Measurements from ENCODE around the gene STK39. TPM values are rescaled to one million over a fixed set of nuclear protein-coding genes. Genes with fewer than 3 reads are reported as not detected.

The STK39 gene
- total RNA-seq, 1 experiment from 2014 or later, result 56.9 TPM

DNA sequence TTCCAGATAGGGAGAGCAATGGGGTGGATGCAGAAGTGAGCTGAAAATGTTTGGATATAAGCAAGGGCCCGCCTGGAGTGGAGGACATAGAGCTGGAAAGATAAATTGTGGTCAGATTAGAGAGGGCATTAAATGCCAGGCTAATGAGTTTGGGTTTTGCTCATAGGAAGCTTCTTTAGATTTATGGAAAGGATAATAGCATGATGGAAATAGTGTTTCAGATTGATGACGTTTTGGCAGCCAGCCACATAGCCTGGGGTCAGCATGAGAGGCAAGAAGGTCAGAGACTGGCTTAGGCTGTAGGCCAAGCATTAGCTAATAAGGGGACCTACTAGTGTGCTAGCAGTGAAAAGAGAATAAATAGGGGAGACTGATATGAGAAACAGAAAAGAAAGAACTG is 321.6 kb downstream of the STK39 start:
- Histone ChIP-seq H3K27me3 (ENCODE audit: low read length) (no peaks in the 10 kb centered on the region), H3K4me1 (ENCODE audit: low read length) (peaks cover 6% of the 10 kb centered on the region), H3K4me3 (ENCODE audit: low read length) (no peak overlapping the region), H3K36me3 (ENCODE audit: insufficient read depth, low read length) (no peaks in the 10 kb centered on the region), H3K79me2 (ENCODE audit: low read length) (no peaks in the 10 kb centered on the region), H3K4me2 (ENCODE audit: low read depth, low read length, poor library complexity, severe bottlenecking) (no peak overlapping the region), H3K9ac (ENCODE audit: low read length) (no peak overlapping the region), H2AFZ (ENCODE audit: low read length) (no peak overlapping the region), H3K9me3 (ENCODE audit: low read length) (no peaks in the 10 kb centered on the region), H3K9me2 (replicated peaks; ENCODE audit: insufficient read depth, low read length) (no peaks in the 10 kb centered on the region), H3K27ac (ENCODE audit: low read length) (no peak overlapping the region), H4K20me1 (ENCODE audit: insufficient read depth, low read depth, low read length) (no peaks in the 10 kb centered on the region)
- DNase-seq, result no peak

DNA sequence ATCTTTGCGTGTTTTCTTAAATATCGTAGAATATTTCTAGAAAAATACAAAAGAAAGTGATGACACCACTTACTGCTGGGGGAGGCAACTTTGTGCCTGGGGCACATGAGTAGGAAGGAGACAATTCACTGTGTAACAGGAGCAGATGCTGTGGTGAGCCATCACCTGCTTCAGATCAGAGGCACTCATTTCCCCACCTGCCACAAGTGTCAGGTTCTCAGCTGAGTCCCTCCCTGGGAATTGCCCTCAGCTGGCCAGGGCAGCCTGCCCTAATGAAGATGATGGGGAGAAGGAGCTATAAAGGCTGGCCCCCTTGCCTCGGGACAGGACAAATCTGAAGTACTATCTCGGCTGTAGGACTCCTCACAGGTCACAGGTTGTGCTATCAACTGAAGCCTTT is 322.8 kb downstream of the STK39 start:
- H2AFZ ChIP-seq (ENCODE audit: low read length), result no peak overlapping the region
- H3K4me1 ChIP-seq (ENCODE audit: low read length), result no peaks in the 10 kb centered on the region
- H3K9me2 ChIP-seq (replicated peaks; ENCODE audit: insufficient read depth, low read length), result no peaks in the 10 kb centered on the region
- H3K27ac ChIP-seq (ENCODE audit: low read length), result no peak overlapping the region
- no peaks in the 10 kb centered on the region for H3K9me3 ChIP-seq (ENCODE audit: low read length)
- no peaks in the 10 kb centered on the region for H3K36me3 ChIP-seq (ENCODE audit: insufficient read depth, low read length)
- H3K4me2 ChIP-seq (ENCODE audit: low read depth, low read length, poor library complexity, severe bottlenecking), result no peak overlapping the region
- H3K79me2 ChIP-seq (ENCODE audit: low read length), result no peaks in the 10 kb centered on the region
- H3K4me3 ChIP-seq (ENCODE audit: low read length), result no peak overlapping the region
- no peaks in the 10 kb centered on the region for H4K20me1 ChIP-seq (ENCODE audit: insufficient read depth, low read depth, low read length)
- H3K9ac ChIP-seq (ENCODE audit: low read length), result no peak overlapping the region
- no peaks in the 10 kb centered on the region for H3K27me3 ChIP-seq (ENCODE audit: low read length)
- no peak for DNase-seq

DNA sequence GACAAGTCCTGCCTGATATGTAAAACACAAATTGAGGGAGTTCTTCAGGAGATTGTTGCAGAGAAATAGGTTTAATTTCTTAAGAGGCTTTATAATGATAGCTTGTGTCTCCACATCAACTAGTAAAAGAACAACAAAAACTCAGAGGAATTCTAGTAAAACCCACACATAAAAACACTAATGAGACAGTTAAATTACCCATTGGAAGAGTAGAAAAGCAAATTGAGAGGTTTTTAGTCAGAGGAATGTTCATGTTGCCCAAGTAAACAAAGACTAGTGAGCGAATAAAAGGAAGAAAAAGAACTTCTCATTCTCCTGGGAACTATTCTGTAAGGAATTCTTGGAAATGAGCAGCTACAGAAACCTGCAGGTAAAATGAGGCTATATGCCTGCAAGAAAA is 330.6 kb downstream of the STK39 start:
- H3K9me3 ChIP-seq (ENCODE audit: low read length), result no peaks in the 10 kb centered on the region
- H3K4me1 ChIP-seq (ENCODE audit: low read length), result no peaks in the 10 kb centered on the region
- H2AFZ ChIP-seq (ENCODE audit: low read length), result no peak overlapping the region
- DNase-seq, result no peak
- H3K27ac ChIP-seq (ENCODE audit: low read length), result no peak overlapping the region
- H3K9me2 ChIP-seq (replicated peaks; ENCODE audit: insufficient read depth, low read length), result no peaks in the 10 kb centered on the region
- H3K4me2 ChIP-seq (ENCODE audit: low read depth, low read length, poor library complexity, severe bottlenecking), result no peak overlapping the region
- no peak overlapping the region for H3K4me3 ChIP-seq (ENCODE audit: low read length)
- no peaks in the 10 kb centered on the region for H4K20me1 ChIP-seq (ENCODE audit: insufficient read depth, low read depth, low read length)
- H3K27me3 ChIP-seq (ENCODE audit: low read length), result no peaks in the 10 kb centered on the region
- no peaks in the 10 kb centered on the region for H3K36me3 ChIP-seq (ENCODE audit: insufficient read depth, low read length)
- no peaks in the 10 kb centered on the region for H3K79me2 ChIP-seq (ENCODE audit: low read length)
- H3K9ac ChIP-seq (ENCODE audit: low read length), result no peak overlapping the region

DNA sequence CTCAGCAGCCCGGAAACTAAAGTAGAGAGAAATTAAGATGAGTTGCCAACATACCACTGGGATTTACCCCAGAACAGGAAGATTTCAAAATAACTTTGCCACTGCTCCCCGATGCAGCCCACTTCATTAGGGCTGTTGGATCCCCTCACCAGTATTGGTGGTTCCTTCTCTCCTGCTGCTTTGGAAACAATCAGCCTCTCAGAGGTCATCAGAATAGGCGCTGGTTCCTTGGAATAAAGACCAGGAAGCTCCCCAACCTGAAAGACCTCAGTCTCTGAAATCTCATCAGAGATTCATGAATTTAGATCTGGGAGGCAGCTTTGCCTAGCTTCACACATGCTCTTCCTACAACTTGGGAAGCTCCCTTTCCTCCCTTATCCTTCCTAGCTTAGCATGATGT is 332.4 kb downstream of the STK39 start:
- Histone ChIP-seq H3K9me3 (ENCODE audit: low read length) (no peaks in the 10 kb centered on the region), H3K4me1 (ENCODE audit: low read length) (no peaks in the 10 kb centered on the region), H4K20me1 (ENCODE audit: insufficient read depth, low read depth, low read length) (no peaks in the 10 kb centered on the region), H3K9ac (ENCODE audit: low read length) (no peak overlapping the region), H3K36me3 (ENCODE audit: insufficient read depth, low read length) (no peaks in the 10 kb centered on the region), H3K27me3 (ENCODE audit: low read length) (no peaks in the 10 kb centered on the region), H3K4me2 (ENCODE audit: low read depth, low read length, poor library complexity, severe bottlenecking) (no peak overlapping the region), H3K27ac (ENCODE audit: low read length) (no peak overlapping the region), H3K9me2 (replicated peaks; ENCODE audit: insufficient read depth, low read length) (no peaks in the 10 kb centered on the region), H3K4me3 (ENCODE audit: low read length) (no peak overlapping the region), H2AFZ (ENCODE audit: low read length) (no peak overlapping the region), H3K79me2 (ENCODE audit: low read length) (no peaks in the 10 kb centered on the region)
- no peak for DNase-seq

DNA sequence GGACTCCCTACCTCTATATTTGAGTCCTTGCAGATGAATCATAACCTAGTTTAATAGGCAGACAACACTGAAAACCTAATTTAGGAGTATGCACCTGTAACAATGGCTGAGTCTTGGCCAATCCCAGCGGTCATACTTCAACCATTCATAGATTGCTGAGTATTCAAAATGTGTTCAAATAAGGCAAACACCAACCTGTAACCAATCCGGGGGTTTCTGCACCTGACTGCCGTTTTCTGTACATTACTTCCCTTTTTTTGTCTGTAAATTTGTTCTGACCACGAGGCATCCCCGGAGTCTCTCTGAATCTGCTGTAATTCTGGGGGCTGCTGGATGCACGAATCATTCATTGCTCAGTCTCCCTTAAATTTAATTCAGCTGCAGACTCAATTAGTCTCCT is 338.6 kb downstream of the STK39 start:
- Histone ChIP-seq H3K4me1 (ENCODE audit: low read length) (peaks cover 14% of the 10 kb centered on the region), H3K9me3 (ENCODE audit: low read length) (no peaks in the 10 kb centered on the region), H2AFZ (ENCODE audit: low read length) (peak overlapping the region; percentile 37; the same call in 1 of the 2 replicates), H3K4me3 (ENCODE audit: low read length) (no peak overlapping the region), H3K27ac (ENCODE audit: low read length) (no peak overlapping the region), H3K9me2 (replicated peaks; ENCODE audit: insufficient read depth, low read length) (no peaks in the 10 kb centered on the region), H3K36me3 (ENCODE audit: insufficient read depth, low read length) (no peaks in the 10 kb centered on the region), H3K9ac (ENCODE audit: low read length) (no peak overlapping the region), H3K27me3 (ENCODE audit: low read length) (no peaks in the 10 kb centered on the region), H4K20me1 (ENCODE audit: insufficient read depth, low read depth, low read length) (no peaks in the 10 kb centered on the region), H3K79me2 (ENCODE audit: low read length) (no peaks in the 10 kb centered on the region), H3K4me2 (ENCODE audit: low read depth, low read length, poor library complexity, severe bottlenecking) (peak overlapping the region; percentile 6)
- DNase-seq, result peak; percentile 72

DNA sequence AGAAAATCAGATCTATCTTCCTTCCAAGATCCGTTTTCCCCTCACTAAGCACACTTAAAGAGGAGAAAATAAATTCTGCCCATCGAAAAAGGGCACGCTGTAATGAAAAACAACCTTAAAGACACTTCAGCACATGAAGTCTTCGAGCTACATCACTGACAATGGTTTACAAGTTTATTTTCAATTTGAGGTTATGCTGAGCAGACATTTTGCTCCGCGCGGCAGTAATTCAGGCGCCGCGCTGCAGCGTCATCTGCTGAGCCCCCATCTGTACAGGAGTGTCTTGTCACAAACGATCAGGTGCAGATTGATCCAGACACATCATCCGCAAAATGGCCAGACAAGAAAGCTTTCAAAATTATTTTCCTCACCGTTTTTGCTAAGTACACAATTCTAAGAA is 341.7 kb downstream of the STK39 start:
- H3K4me3 ChIP-seq (ENCODE audit: low read length), result no peak overlapping the region
- H3K9me2 ChIP-seq (replicated peaks; ENCODE audit: insufficient read depth, low read length), result no peaks in the 10 kb centered on the region
- no peak overlapping the region for H3K4me2 ChIP-seq (ENCODE audit: low read depth, low read length, poor library complexity, severe bottlenecking)
- H3K27me3 ChIP-seq (ENCODE audit: low read length), result no peaks in the 10 kb centered on the region
- H3K79me2 ChIP-seq (ENCODE audit: low read length), result no peaks in the 10 kb centered on the region
- no peaks in the 10 kb centered on the region for H3K9me3 ChIP-seq (ENCODE audit: low read length)
- no peak overlapping the region for H3K27ac ChIP-seq (ENCODE audit: low read length)
- H3K9ac ChIP-seq (ENCODE audit: low read length), result no peak overlapping the region
- no peaks in the 10 kb centered on the region for H4K20me1 ChIP-seq (ENCODE audit: insufficient read depth, low read depth, low read length)
- DNase-seq, result no peak
- no peak overlapping the region for H2AFZ ChIP-seq (ENCODE audit: low read length)
- no peaks in the 10 kb centered on the region for H3K36me3 ChIP-seq (ENCODE audit: insufficient read depth, low read length)
- peaks cover 14% of the 10 kb centered on the region for H3K4me1 ChIP-seq (ENCODE audit: low read length)

Small RNA genes lying within 50 kb of the gene (small RNA-seq; reads per million reads assigned to genes)
- gene AC067940.1, result 7.2 reads per million, percentile 87 among the genes with 10 or more reads in this experiment

Other genes with a start within 250 kb of the STK39 start
- gene CERS6, start 208.7 kb upstream of the STK39 start, total RNA-seq (2014; rRNA removed; shearing (Covaris generic); ENCODE audit: low replicate concordance), result not detected in 2 replicates

Measured in Karpas-422 (cell line).